GM19397 (cell line): ENCODE data around the gene FAM53A.

Experiments
- ATAC-seq: cut with Tn5 transposase; IDR thresholded peaks from one replicate; pipeline ENCODE4 v1.9.1; 2021; ENCODE audit warnings: mild to moderate bottlenecking, moderate library complexity; ENCODE audit not compliant: unreplicated experiment

The FAM53A gene, protein sequence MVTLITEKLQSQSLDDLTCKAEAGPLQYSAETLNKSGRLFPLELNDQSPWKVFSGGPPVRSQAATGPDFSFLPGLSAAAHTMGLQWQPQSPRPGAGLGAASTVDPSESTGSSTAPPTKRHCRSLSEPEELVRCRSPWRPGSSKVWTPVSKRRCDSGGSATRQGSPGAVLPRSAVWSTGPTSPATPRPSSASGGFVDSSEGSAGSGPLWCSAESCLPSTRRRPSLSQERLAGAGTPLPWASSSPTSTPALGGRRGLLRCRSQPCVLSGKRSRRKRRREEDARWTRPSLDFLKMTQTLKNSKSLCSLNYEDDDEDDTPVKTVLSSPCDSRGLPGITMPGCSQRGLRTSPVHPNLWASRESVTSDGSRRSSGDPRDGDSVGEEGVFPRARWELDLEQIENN

GRCh38 chr4:1683736-1684505, at the start of gene FAM53A:
Gene FAM53A, minus strand, starts transcription at chr4:1684313. Its CDS starts 15,572 bp downstream, at chr4:1668741.
- ATAC-seq = peak; percentile 89

DNA sequence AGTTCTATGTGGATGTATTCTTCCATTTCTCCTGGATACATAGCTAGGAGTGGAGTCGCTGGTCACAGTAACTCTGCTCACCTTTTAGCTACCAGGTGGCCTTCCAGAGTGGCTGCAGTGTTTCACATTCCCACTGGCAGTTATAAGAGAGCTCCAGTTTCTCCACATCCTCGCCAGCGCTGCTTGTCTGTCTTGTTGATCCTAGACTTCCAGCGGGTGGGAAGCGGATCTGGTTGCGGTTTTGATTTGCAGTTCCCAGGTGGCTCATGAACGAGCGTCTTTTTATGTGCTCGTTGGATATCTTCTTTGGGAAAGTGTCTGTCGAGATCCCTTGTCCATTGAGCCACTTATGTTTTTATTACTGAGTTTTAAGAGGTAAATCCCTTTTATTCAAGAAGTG, 48.8 kb upstream of the FAM53A start:
- ATAC-seq = no peak

DNA sequence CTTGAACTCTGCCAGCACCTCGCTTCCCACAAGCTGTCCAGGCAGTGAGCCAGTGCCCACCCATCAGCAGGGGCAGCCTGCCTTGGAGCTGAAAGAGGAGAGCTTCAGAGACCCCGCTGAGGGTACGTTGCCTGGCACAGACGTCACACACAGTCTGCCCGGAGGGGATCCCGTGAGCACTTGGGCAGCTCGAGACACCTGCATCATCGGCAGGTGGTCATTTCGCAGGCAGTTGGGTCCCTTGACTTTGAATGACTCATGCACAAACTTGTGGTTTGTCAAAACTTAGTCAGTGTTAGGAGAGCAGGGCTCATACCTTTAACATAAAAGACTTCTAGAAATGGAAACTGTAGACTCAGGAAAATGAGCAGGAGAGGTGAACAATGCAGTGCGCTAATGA, 47.1 kb upstream of the FAM53A start:
- no peak for ATAC-seq

DNA sequence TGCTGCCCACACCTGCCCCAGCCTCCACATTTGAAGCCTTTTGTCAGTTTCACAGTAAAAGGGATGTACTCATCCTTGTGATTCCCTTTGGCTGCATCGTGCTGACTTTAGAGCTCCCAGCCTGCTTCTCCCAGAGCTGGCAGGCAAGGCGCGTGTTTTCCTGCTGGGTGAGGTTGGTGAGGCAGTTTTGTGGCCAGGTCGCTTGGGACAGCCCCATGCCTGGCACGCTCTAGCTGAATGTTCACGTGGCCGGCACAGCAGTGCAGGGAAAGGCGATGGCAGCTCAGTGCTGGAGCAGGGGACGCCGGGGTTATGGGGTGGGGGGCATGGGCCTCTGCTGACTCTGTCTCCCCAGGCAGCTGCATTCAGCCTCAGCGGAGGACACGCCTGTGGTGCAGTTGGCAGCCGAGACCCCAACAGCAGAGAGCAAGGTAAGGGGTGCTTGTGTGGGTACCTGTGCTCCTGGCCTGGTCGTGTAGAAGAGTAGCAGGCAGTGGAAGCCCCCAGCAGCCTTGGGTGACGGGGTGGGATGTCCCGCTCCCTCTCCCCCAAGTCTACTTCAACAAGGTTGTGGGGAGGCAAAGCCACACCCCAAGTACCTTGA, 46.5 kb upstream of the FAM53A start:
- no peak for ATAC-seq

GRCh38 chr4:1728061-1728980, 44.2 kb upstream of the FAM53A start:
- ATAC-seq = no peak

DNA sequence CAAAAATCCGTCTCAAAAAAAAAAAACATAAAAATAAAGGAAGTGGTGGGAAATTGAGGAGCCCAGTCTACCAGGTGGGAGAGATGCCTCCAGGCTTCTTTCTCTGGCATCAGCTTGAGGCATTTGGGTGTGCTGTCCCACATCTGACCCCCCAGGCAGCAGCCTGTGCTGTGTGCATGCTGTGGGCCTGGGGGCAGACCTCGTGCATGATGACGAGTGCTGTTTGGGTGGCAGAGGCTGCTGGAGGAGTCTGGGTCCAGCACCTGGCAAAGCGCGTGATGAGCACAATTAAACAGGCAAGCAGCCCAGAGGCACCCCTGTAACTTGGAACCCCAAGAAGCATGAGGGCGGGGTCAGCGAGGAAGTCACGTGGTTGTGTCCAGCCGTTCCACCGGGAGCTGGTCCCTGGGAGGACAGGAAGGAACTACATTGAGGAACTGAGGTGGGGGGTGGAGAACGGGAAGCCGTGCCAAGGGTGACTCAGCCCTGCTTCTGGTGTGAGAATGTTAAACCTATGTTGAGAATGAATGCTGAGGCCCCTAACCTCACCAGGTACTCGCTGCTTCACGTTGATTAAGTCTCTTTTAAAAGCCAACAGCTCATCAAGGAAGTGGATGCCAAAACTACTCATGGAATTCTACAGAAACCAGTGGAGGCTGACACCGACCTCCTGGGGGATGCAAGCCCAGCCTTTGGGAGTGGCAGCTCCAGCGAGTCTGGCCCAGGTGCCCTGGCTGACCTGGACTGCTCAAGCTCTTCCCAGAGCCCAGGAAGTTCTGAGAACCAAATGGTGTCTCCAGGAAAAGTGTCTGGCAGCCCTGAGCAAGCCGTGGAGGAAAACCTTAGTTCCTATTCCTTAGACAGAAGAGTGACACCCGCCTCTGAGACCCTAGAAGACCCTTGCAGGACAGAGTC, 43.3 kb upstream of the FAM53A start:
- no peak for ATAC-seq

DNA sequence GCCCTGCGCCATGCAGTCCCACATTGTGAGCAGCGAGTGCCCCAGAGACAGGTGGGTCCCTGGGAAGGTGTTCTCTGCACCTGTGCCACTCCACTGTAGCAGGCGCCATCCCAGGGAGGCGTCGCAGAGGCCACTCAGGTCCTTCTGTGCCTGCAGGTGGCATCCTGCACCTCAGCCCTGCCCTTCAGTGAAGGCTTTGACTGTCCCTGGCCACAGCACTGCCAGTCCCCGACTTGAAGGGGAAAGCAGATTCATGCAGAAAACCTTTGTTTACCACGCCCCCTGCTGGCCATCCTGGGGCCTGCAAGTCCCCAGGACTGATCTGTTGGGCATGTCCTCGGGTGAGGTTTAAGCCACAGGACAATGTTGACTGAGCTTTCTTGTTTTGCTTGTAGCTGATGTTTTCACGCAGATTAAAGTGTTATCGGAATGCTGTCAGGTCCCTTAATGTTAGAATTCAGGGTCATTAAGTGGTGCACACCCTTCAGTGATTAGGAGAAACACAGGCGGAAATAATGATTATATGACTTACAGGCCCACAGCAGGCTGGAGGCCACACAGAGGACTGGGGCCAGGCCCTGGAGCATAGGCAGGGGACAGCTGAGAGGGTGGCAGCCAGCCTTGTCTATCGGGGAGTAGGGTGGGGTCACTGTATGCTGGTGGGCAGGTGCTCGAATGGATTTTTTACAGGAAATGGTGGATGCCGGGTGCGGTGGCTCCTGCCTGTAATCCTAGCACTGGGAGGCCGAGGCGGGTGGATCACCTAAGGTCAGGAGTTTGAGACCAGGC, 42.2 kb upstream of the FAM53A start:
- peak; percentile 40 for ATAC-seq

DNA sequence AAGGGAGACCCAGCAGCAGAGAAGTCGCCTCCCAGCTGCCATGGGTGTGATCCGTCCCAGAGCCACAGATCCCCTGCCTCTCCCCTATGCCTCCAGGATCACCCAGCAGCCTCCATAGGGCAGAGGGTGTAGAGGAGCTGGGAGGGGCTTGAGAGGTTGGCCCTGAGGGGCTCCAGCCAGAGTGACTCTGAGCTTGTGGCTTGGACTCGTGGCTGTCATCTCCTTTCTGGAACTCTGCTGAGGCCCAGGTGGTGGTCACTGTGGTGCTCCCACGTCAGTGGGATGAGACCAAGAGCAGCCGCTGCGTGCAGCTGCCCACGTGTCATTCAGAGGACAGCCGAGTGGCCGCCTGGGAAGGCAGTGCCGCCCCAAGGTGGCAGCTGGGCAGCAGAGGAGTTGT, 41.4 kb upstream of the FAM53A start:
- ATAC-seq = no peak

- ATAC-seq = no peak
Measured at GRCh38 chr4:1723131-1723801, 39.2 kb upstream of the FAM53A start.

DNA sequence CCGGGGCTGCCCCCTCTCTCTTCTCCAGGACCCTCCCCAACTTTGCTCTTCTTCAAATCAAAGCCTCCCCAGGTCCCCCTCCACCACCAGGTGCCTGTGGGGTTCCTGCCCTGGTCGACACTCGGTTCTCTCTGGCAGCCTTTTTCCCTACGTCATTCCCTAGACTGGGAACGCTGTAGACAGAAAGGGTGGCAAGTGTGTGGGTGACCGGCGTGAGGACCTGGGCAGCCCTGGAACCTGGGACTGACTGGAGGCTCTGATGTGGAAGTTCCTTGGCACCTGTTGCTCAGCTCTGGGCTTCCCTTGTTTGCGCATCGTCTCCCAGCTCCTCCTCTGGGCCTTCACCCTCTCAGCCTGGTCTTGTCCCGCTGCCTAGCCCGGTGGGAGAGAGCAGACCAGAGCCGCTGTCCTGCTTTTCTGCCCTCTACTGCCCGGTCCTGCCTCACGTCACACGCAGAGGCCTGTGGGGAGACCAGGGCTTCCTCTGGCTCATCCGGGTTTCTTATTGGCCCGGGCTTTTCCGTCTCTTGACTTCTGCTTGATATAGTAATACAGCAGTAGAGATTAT, 38.5 kb upstream of the FAM53A start:
- ATAC-seq = no peak

DNA sequence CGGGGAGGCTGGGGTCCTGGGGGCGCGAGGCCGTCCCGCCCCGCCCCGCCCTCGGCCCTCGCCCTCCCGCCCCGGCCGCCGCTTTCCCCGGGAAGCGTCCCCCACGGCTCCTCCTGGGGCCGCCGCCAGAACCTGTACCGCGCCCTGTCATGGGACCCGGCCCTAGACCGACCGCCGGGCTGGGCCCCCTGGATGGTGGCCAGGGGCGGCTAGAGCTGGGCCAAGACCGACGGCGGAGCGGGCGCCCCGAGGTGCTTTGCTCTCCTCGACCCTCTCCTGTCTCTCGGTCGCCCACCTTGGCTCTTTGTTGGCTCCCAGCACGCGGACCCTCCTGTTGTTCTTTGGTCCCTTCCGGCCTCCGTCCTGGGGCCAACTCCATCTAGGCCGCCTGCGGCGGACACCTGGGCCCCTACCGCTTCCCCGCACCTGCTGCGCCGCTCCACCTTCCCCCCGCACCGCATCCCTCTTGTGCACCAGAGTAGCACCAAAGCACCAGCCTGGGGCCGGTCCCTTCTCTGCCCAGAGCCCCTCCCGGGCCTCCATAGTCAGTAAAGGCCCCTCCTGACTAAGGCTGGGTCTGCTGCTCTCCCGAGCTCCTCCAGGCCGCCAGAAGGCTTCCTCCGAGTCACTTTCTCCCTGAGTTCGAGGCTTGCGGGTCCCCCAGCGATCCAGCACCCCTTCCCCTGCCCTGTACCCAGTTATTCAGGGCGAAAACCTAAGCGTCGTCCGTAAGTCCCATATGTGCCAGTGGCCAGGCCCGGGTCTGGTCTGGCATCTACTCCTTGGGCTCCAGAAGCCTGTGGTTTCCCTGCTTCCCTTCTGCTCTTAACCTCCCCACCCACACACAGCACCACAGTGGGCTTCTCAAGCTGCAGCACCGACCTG, 37.8 kb upstream of the FAM53A start:
- ATAC-seq = no peak

DNA sequence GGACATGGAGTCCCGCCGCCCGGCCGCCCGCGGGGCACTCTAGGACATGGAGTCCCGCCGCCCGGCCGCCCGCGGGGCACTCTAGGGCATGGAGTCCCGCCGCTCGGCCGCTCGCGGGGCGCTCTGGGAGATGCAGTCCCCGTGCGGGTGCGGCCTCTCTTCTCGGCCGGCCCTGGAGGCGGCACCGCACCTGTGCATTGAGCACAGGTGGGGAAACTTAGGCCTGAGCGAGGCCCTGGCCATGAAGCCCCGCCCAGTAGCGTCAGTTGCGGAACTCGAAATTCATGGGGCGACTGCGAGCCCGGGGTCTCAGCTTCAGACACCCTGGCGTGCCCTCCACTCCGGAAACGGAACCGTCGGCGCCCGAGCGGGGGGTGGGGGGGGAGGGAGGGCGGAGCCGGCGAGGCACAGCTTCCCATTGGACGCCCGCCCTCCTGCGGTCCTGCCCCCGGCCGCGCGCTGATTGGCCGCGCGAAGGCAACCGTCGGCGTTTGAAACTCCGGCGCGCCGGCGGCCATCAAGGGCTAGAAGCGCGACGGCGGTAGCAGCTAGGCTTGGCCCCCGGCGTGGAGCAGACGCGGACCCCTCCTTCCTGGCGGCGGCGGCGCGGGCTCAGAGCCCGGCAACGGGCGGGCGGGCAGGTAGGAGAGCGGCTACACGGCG, 37.0 kb upstream of the FAM53A start, which contains the start of the genes TACC3 and TMEM129:
TSS of gene TACC3 (plus strand) at position 519 of the 663 bp plus-strand sequence. CDS start 1,901 bp downstream, outside the sequence.
TSS of gene TMEM129 (minus strand) at position 321 of the 663 bp plus-strand sequence. CDS start 486 bp downstream, outside the sequence.
- peak; percentile 76 for ATAC-seq

DNA sequence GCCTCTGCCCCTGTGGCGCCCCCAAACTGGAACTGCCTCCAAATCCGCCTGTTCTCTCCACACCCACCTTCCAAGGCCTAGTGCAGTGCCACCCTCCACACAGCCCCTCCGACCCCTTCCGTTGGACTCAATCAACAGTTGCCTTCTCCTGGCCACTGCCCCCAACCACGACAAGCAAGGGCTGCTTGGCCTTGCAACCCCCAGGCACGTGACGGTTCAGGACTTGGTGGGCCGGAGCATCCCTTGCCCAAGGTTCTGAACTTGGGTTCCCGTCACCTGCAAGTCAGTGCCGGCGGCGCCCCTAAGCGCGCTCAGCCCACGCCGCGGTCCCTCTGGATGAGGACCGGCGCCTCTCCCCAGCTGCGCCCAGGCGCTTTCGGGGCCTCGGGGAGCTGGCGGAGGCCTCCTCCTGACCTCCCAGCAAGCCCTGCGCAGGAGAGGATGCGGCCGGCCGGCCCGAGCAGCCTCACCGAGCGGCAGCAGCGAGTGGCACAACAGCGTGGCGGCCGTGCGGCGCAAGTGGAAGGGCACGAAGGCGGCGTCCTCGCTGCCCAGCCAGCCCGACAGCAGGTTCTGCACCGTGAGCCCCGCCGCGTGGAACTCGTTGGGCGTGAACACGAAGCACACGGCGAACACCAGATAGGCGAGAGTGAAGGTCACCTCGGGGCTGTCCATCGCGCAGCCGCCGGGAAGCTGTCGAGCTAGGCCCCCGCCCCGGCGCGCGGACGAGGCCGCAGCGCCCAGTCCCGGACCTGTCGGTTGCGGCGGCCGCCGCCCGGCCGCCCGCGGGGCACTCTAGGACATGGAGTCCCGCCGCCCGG, 36.3 kb upstream of the FAM53A start:
- ATAC-seq = peak; percentile 17

GRCh38 chr4:1718095-1718850, 34.2 kb upstream of the FAM53A start:
- no peak for ATAC-seq
